CD4-positive, alpha-beta T cell (primary cell): ENCODE measurements around the gene PXDN. TPM values are rescaled to one million over a fixed set of nuclear protein-coding genes. Genes with fewer than 3 reads are reported as not detected.

ENCODE experiments used
- ATAC-seq: fragments of 200-7000 bp; cut with Tn5 transposase; one replicate; pipeline ENCODE4 v1.10.0; 2022; ENCODE audit warnings: mild to moderate bottlenecking; ENCODE audit not compliant: poor library complexity
- CTCF ChIA-PET: fragments of 350-600 bp; sonication (Branson Sonifier 250); formaldehyde crosslinking; loops from one replicate; lab custom pipeline; 2021; ENCODE audit warnings: antibody characterized with exemption, inconsistent platforms; lab: Charles Lee
- POLR2A ChIA-PET: fragments of 350-600 bp; sonication (Branson Sonifier 250); formaldehyde crosslinking; loops from one replicate; lab custom pipeline; 2021; ENCODE audit warnings: antibody characterized with exemption, inconsistent platforms; lab: Charles Lee
- DNase-seq, 14 experiments: peaks; one replicate each; pipeline ENCODE4 v3.0.0-alpha.2; 2013 to 2020; ENCODE audit warnings: mixed read lengths in 2 of 14
- H3K27ac ChIP-seq, 2 donors: one replicate each; pipeline versions ENCODE4 v1.5.1 to v1.7.0; 2013; ENCODE audit warnings: low read length in 2 of 2, low read depth in 1 of 2, mild to moderate bottlenecking in 1 of 2
- H3K27me3 ChIP-seq, 2 experiments: 1 replicate in 1 of 2; 2 replicates in 1 of 2; pipeline versions ENCODE4 v1.6.1 to v1.7.0; 2013; ENCODE audit warnings: low read length in 2 of 2, control low read depth in 1 of 2, mild to moderate bottlenecking in 1 of 2, moderate library complexity in 1 of 2; ENCODE audit not compliant: insufficient read depth in 2 of 2, control insufficient read depth in 1 of 2
- H3K36me3 ChIP-seq: one replicate; pipeline ENCODE4 v1.6.1; 2013; ENCODE audit warnings: low read length, control low read depth; ENCODE audit not compliant: insufficient read depth
- H3K4me1 ChIP-seq: one replicate; pipeline ENCODE4 v1.6.1; 2013; ENCODE audit warnings: low read length, control low read depth; ENCODE audit not compliant: insufficient read depth
- H3K4me3 ChIP-seq: one replicate; pipeline ENCODE4 v1.5.1; 2013; ENCODE audit warnings: mild to moderate bottlenecking, low read length, moderate library complexity
- H3K9me3 ChIP-seq, 2 experiments: 1 replicate in 1 of 2; 2 replicates in 1 of 2; pipeline versions ENCODE4 v1.6.1 to v1.7.0; 2013; ENCODE audit warnings: low read length in 2 of 2, mild to moderate bottlenecking in 2 of 2, control low read depth in 1 of 2, moderate library complexity in 1 of 2; ENCODE audit not compliant: control insufficient read depth in 1 of 2, insufficient read depth in 1 of 2
- H3K27ac Mint-ChIP-seq: one replicate; pipeline ENCODE4 v1.8.0; 2020; ENCODE audit warnings: mixed read lengths
- H3K27me3 Mint-ChIP-seq: one replicate; pipeline ENCODE4 v1.8.0; 2021; ENCODE audit warnings: mixed read lengths
- H3K36me3 Mint-ChIP-seq: one replicate; pipeline ENCODE4 v1.8.0; 2021; ENCODE audit warnings: low read depth, mixed read lengths
- H3K4me1 Mint-ChIP-seq: one replicate; pipeline ENCODE4 v1.8.0; 2021; ENCODE audit warnings: low read depth, mixed read lengths
- H3K4me3 Mint-ChIP-seq: one replicate; pipeline ENCODE4 v1.8.0; 2020; ENCODE audit warnings: mild to moderate bottlenecking, mixed read lengths
- H3K9me3 Mint-ChIP-seq: one replicate; pipeline ENCODE4 v1.8.0; 2020; ENCODE audit warnings: mixed read lengths
- CTCF ChIP-seq: fragments of 200-600 bp; IDR thresholded peaks from one replicate; pipeline ENCODE4 v1.8.0; 2022; ENCODE audit warnings: antibody characterized with exemption, mild to moderate bottlenecking
- intact Hi-C, 2 experiments: fragments of 100-400 bp; cut with DNase I in 1 of 2; cut with micrococcal nuclease in 1 of 2; formaldehyde crosslinking; loops; one replicate each; pipeline versions ENCODE4 v1.15.1 to v1.9.0; 2023 to 2025; cut with DNase I, micrococcal nuclease
- total RNA-seq, 174 experiments: library from RNA in 2 of 174; stranded (reverse) in 2 of 174; gene quantifications; one replicate each; pipeline ENCODE4 v1.2.3 and lab custom pipeline; 2021 to 2026

The PXDN gene
- total RNA-seq, 2 experiments from 2014 or later: 0.47 to 0.84 TPM

GRCh38 chr2:1618974-1619373 lies 125.3 kb downstream of the PXDN start:
- POLR2A ChIA-PET: no interaction called here
- intact Hi-C loops: no loop called here
- ATAC-seq: no peak

GRCh38 chr2:1618191-1618961 lies 125.9 kb downstream of the PXDN start:
- ATAC-seq (no peak), DNase-seq (no peak)

More at GRCh38 chr2:1618974-1619373, 125.3 kb downstream of the PXDN start:
- Histone ChIP-seq H3K9me3 (peaks cover 0 to 14% of the 10 kb centered on the region in 2 experiments), H3K36me3 (no peaks in the 10 kb centered on the region), H3K4me3 (no peak overlapping the region), H3K27me3 (no peaks in the 10 kb centered on the region), H3K27ac (no peak overlapping the region), H3K4me1 (no peaks in the 10 kb centered on the region)
- Mint-ChIP-seq H3K4me1 (no peaks in the 10 kb centered on the region), H3K27ac (no peak overlapping the region), H3K27me3 (no peaks in the 10 kb centered on the region), H3K4me3 (no peak overlapping the region), H3K9me3 (no peaks in the 10 kb centered on the region), H3K36me3 (no peaks in the 10 kb centered on the region)
- no peak for TF ChIP-seq CTCF
- DNase-seq: no peak
- CTCF ChIA-PET: no interaction called here

GRCh38 chr2:1617425-1618021 lies 126.8 kb downstream of the PXDN start:
- Histone ChIP-seq H3K36me3 (no peaks in the 10 kb centered on the region), H3K9me3 (peaks cover 0 to 8% of the 10 kb centered on the region in 2 experiments), H3K4me1 (no peaks in the 10 kb centered on the region), H3K4me3 (no peak overlapping the region), H3K27me3 (no peaks in the 10 kb centered on the region), H3K27ac (no peak overlapping the region)
- H3K9me3 Mint-ChIP-seq: no peaks in the 10 kb centered on the region
- ATAC-seq (no peak), DNase-seq (no peak)
- POLR2A ChIA-PET: no interaction called here
- intact Hi-C loops: no loop called here
- H3K4me3 Mint-ChIP-seq: no peak overlapping the region
- no peaks in the 10 kb centered on the region for H3K27me3 Mint-ChIP-seq
- TF ChIP-seq CTCF: no peak
- H3K36me3 Mint-ChIP-seq: no peaks in the 10 kb centered on the region
- H3K4me1 Mint-ChIP-seq: no peaks in the 10 kb centered on the region
- H3K27ac Mint-ChIP-seq: no peak overlapping the region
- CTCF ChIA-PET: no interaction called here

More at GRCh38 chr2:1618191-1618961, 125.9 kb downstream of the PXDN start:
- H3K27ac Mint-ChIP-seq: no peak overlapping the region
- no peak overlapping the region for H3K4me3 Mint-ChIP-seq
- CTCF ChIA-PET: no interaction called here
- H3K27me3 Mint-ChIP-seq: no peaks in the 10 kb centered on the region
- H3K9me3 Mint-ChIP-seq: no peaks in the 10 kb centered on the region
- Histone ChIP-seq H3K4me1 (no peaks in the 10 kb centered on the region), H3K4me3 (no peak overlapping the region), H3K9me3 (peaks cover 0 to 14% of the 10 kb centered on the region in 2 experiments), H3K36me3 (no peaks in the 10 kb centered on the region), H3K27me3 (no peaks in the 10 kb centered on the region), H3K27ac (no peak overlapping the region)
- intact Hi-C loops: no loop called here
- POLR2A ChIA-PET: no interaction called here
- no peaks in the 10 kb centered on the region for H3K36me3 Mint-ChIP-seq
- H3K4me1 Mint-ChIP-seq: no peaks in the 10 kb centered on the region
- TF ChIP-seq CTCF: no peak
